Neural cell (in vitro differentiated cells): Measurements from ENCODE around the gene VAV3. TPM values are rescaled to one million over a fixed set of nuclear protein-coding genes. Genes with fewer than 3 reads are reported as not detected.

ENCODE experiments used
- H2AFZ ChIP-seq: fragments of 200-600, 300-800 bp; sonication (generic), shearing (Covaris generic); 2 replicates; pipeline ENCODE4 v1.6.0; 2014; ENCODE audit warnings: low read depth, mild to moderate bottlenecking, antibody characterized with exemption, low read length, moderate library complexity
- H3F3A ChIP-seq: fragments of 200-600 bp; shearing (Covaris generic); 2 replicates; pipeline ENCODE4 v1.6.1; 2016; ENCODE audit warnings: mild to moderate bottlenecking, moderate library complexity, mixed read lengths, antibody characterized with exemption, low read length; ENCODE audit not compliant: insufficient read depth, poor library complexity, severe bottlenecking
- H3K27ac ChIP-seq: fragments of 200-600, 300-800 bp; sonication (generic), shearing (Covaris generic); 2 replicates; pipeline ENCODE4 v1.5.1; 2014; ENCODE audit warnings: mild to moderate bottlenecking, low read length, moderate library complexity
- H3K27me3 ChIP-seq: fragments of 300-800, 200-600 bp; sonication (generic), shearing (Covaris generic); 2 replicates; pipeline ENCODE4 v1.6.0; 2014; ENCODE audit warnings: mild to moderate bottlenecking, low read depth, low read length, moderate library complexity; ENCODE audit not compliant: insufficient read depth
- H3K36me3 ChIP-seq: fragments of 300-800, 200-600 bp; sonication (generic), shearing (Covaris generic); 2 replicates; pipeline ENCODE4 v1.5.1; 2014; ENCODE audit warnings: mild to moderate bottlenecking, antibody characterized with exemption, low read length, moderate library complexity; ENCODE audit not compliant: insufficient read depth
- H3K4me2 ChIP-seq: fragments of 300-800, 200-600 bp; sonication (generic), shearing (Covaris generic); 2 replicates; pipeline ENCODE4 v1.6.0; 2014; ENCODE audit warnings: mild to moderate bottlenecking, low read length
- H3K4me3 ChIP-seq: fragments of 300-800, 200-600 bp; sonication (generic), shearing (Covaris generic); 2 replicates; pipeline ENCODE4 v1.5.1; 2014; ENCODE audit warnings: mild to moderate bottlenecking, low read length, moderate library complexity
- H3K79me2 ChIP-seq: fragments of 200-600 bp; shearing (Covaris generic); replicated peaks from 2 replicates; pipeline ENCODE4 v1.6.0; 2014; ENCODE audit warnings: mild to moderate bottlenecking, low read length, moderate library complexity; ENCODE audit not compliant: insufficient read depth
- H3K9ac ChIP-seq: fragments of 300-800, 200-600 bp; sonication (generic), shearing (Covaris generic); 2 replicates; pipeline ENCODE4 v1.6.1; 2016; ENCODE audit warnings: mild to moderate bottlenecking, low read length, mixed read lengths
- H3K9me2 ChIP-seq: fragments of 200-600 bp; shearing (Covaris generic); 2 replicates; pipeline ENCODE4 v1.6.1; 2016; ENCODE audit warnings: mild to moderate bottlenecking, low read length, mixed read lengths; ENCODE audit not compliant: insufficient read depth
- H3K9me3 ChIP-seq: fragments of 200-600, 300-800 bp; sonication (generic), shearing (Covaris generic); 2 replicates; pipeline ENCODE4 v1.6.1; 2016; ENCODE audit warnings: mild to moderate bottlenecking, mixed run types, low read length, moderate library complexity, mixed read lengths
- H4K20me1 ChIP-seq: fragments of 200-600 bp; shearing (Covaris generic); 2 replicates; pipeline ENCODE4 v1.6.1; 2016; ENCODE audit warnings: mild to moderate bottlenecking, mixed run types; ENCODE audit not compliant: insufficient read depth
- CTCF ChIP-seq: fragments of 450-650 bp; IDR thresholded peaks from 2 replicates; pipeline ENCODE4 v1.5.1; 2014; ENCODE audit warnings: antibody characterized with exemption, mild to moderate bottlenecking, moderate library complexity; ENCODE audit not compliant: poor library complexity, severe bottlenecking
- EP300 ChIP-seq: fragments of 450-650 bp; conservative IDR thresholded peaks from 2 replicates; pipeline ENCODE4 v1.6.1; 2014; ENCODE audit warnings: antibody characterized with exemption, mild to moderate bottlenecking, moderate library complexity; ENCODE audit not compliant: poor library complexity, severe bottlenecking
- EZH2 ChIP-seq: fragments of 200-600, 300-800 bp; shearing (Covaris generic), sonication (generic); IDR thresholded peaks from 2 replicates; pipeline ENCODE4 v1.6.1; 2014; ENCODE audit warnings: antibody characterized with exemption, low read length, borderline replicate concordance, mild to moderate bottlenecking; ENCODE audit not compliant: insufficient read depth, poor library complexity, severe bottlenecking
- MXI1 ChIP-seq: fragments of 450-650 bp; conservative IDR thresholded peaks from 2 replicates; pipeline ENCODE4 v1.6.1; 2014; ENCODE audit warnings: antibody characterized with exemption, mild to moderate bottlenecking; ENCODE audit not compliant: poor library complexity, severe bottlenecking
- POLR2AphosphoS5 ChIP-seq: IDR thresholded peaks from 2 replicates; pipeline ENCODE4 v1.6.1; 2012
- RAD21 ChIP-seq: fragments of 450-650 bp; conservative IDR thresholded peaks from 2 replicates; pipeline ENCODE4 v1.6.1; 2014; ENCODE audit warnings: antibody characterized with exemption, mild to moderate bottlenecking, moderate library complexity
- SMC3 ChIP-seq: fragments of 450-650 bp; conservative IDR thresholded peaks from 2 replicates; pipeline ENCODE4 v1.6.1; 2014; ENCODE audit warnings: antibody characterized with exemption, mild to moderate bottlenecking, moderate library complexity; ENCODE audit not compliant: poor library complexity
- TAF1 ChIP-seq: IDR thresholded peaks from 2 replicates; pipeline ENCODE4 v1.6.1; 2012; ENCODE audit warnings: low read depth
- polyA plus RNA-seq: library from polyadenylated mRNA; depleted of rRNA; stranded (reverse); fragments of >200 nt; gene quantifications from 2 replicates; pipeline ENCODE4 v1.2.3, GENCODE V29; 2014
- TF ChIP-seq, protein P1 (sequence below): IDR thresholded peaks from 2 replicates; pipeline ENCODE4 v1.6.1; 2012; ENCODE audit warnings: borderline replicate concordance

VAV3 gene
- polyA plus RNA-seq, 1 donor from 2014 or later, result 7.6 TPM

DNA sequence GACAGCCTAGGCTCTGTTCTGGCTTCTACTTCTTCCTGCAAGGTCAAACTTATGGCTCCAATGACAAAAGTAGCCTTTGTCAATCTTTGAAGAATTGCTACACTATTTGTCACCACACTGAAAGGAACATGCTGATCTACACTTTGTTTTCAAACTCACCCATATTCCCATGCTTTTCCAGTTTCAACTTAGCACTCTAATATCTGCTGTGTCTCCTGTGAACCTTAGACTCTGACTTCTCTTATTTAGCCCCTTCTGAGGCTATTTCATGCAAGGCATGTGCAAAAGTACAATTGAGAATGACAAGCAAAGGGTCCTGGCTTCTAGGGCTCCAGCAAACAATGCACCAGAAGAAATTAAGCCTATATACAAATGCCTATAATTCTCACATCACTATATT lies 374.9 kb downstream of the VAV3 start:
- Histone ChIP-seq H3K36me3 (no peaks in the 10 kb centered on the region), H3K4me2 (no peak overlapping the region), H3F3A (no peaks in the 10 kb centered on the region), H2AFZ (no peak overlapping the region), H3K79me2 (no peaks in the 10 kb centered on the region), H3K9me2 (no peaks in the 10 kb centered on the region), H3K27me3 (no peaks in the 10 kb centered on the region), H3K9ac (no peak overlapping the region), H4K20me1 (no peaks in the 10 kb centered on the region), H3K4me3 (no peak overlapping the region), H3K27ac (no peak overlapping the region), H3K9me3 (no peaks in the 10 kb centered on the region)
- TF ChIP-seq MXI1 (no peak), TAF1 (no peak), CTCF (no peak), RAD21 (no peak), POLR2AphosphoS5 (no peak), SMC3 (no peak), EZH2 (no peak), EP300 (no peak)
- TF ChIP-seq, protein P1, sequence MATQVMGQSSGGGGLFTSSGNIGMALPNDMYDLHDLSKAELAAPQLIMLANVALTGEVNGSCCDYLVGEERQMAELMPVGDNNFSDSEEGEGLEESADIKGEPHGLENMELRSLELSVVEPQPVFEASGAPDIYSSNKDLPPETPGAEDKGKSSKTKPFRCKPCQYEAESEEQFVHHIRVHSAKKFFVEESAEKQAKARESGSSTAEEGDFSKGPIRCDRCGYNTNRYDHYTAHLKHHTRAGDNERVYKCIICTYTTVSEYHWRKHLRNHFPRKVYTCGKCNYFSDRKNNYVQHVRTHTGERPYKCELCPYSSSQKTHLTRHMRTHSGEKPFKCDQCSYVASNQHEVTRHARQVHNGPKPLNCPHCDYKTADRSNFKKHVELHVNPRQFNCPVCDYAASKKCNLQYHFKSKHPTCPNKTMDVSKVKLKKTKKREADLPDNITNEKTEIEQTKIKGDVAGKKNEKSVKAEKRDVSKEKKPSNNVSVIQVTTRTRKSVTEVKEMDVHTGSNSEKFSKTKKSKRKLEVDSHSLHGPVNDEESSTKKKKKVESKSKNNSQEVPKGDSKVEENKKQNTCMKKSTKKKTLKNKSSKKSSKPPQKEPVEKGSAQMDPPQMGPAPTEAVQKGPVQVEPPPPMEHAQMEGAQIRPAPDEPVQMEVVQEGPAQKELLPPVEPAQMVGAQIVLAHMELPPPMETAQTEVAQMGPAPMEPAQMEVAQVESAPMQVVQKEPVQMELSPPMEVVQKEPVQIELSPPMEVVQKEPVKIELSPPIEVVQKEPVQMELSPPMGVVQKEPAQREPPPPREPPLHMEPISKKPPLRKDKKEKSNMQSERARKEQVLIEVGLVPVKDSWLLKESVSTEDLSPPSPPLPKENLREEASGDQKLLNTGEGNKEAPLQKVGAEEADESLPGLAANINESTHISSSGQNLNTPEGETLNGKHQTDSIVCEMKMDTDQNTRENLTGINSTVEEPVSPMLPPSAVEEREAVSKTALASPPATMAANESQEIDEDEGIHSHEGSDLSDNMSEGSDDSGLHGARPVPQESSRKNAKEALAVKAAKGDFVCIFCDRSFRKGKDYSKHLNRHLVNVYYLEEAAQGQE, result no peak

- H3K9ac ChIP-seq, result no peak overlapping the region
- H3K9me3 ChIP-seq, result no peaks in the 10 kb centered on the region
- H3K36me3 ChIP-seq, result no peaks in the 10 kb centered on the region
- TF ChIP-seq SMC3, result no peak
- no peak for TF ChIP-seq RAD21
- no peaks in the 10 kb centered on the region for H3K79me2 ChIP-seq
- H3K27ac ChIP-seq, result no peak overlapping the region
- no peak overlapping the region for H3K4me2 ChIP-seq
- H3K4me3 ChIP-seq, result no peak overlapping the region
- no peak overlapping the region for H2AFZ ChIP-seq
- H3K27me3 ChIP-seq, result no peaks in the 10 kb centered on the region
- H3K9me2 ChIP-seq, result no peaks in the 10 kb centered on the region
- no peaks in the 10 kb centered on the region for H3F3A ChIP-seq
- no peaks in the 10 kb centered on the region for H4K20me1 ChIP-seq
Observed at GRCh38 chr1:107588321-107588720, 376.7 kb downstream of the VAV3 start.

- TF ChIP-seq MXI1 (no peak), CTCF (no peak), RAD21 (no peak), EZH2 (no peak), POLR2AphosphoS5 (no peak), EP300 (no peak), TAF1 (no peak), SMC3 (no peak)
- TF ChIP-seq, protein P1, result no peak
- no peaks in the 10 kb centered on the region for H3K9me2 ChIP-seq
- H3K79me2 ChIP-seq, result no peaks in the 10 kb centered on the region
- no peak overlapping the region for H3K4me2 ChIP-seq
- H4K20me1 ChIP-seq, result no peaks in the 10 kb centered on the region
- H3F3A ChIP-seq, result peaks cover 4% of the 10 kb centered on the region
- H3K27ac ChIP-seq, result no peak overlapping the region
- no peak overlapping the region for H3K4me3 ChIP-seq
- no peaks in the 10 kb centered on the region for H3K27me3 ChIP-seq
- H2AFZ ChIP-seq, result no peak overlapping the region
- no peak overlapping the region for H3K9ac ChIP-seq
- no peaks in the 10 kb centered on the region for H3K9me3 ChIP-seq
- H3K36me3 ChIP-seq, result no peaks in the 10 kb centered on the region
Observed at GRCh38 chr1:107575226-107575625, 389.8 kb downstream of the VAV3 start.
